ENCODE data around the gene NUDT14.

DNA sequence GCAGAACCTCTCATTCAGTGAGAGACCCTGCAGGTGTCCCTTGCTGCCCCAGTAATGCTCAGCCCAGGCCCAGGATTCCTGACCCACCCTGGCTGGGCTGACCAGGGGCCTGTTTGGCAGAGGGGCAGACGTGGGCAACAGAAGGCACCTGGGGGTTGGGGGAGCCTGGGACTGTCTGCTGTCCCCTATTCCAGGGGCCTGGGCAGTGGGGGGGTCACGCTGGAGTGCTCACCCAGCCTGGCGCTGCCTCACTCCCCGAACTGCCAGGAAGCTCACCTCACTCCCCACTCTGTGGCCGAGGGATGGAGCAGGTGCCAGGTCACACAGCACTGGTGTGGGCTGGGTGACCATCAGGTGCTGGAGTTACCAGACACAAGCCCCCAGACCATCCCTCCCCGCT lies 22.6 kb upstream of the NUDT14 start:
- TF ChIP-seq, protein P1, sequence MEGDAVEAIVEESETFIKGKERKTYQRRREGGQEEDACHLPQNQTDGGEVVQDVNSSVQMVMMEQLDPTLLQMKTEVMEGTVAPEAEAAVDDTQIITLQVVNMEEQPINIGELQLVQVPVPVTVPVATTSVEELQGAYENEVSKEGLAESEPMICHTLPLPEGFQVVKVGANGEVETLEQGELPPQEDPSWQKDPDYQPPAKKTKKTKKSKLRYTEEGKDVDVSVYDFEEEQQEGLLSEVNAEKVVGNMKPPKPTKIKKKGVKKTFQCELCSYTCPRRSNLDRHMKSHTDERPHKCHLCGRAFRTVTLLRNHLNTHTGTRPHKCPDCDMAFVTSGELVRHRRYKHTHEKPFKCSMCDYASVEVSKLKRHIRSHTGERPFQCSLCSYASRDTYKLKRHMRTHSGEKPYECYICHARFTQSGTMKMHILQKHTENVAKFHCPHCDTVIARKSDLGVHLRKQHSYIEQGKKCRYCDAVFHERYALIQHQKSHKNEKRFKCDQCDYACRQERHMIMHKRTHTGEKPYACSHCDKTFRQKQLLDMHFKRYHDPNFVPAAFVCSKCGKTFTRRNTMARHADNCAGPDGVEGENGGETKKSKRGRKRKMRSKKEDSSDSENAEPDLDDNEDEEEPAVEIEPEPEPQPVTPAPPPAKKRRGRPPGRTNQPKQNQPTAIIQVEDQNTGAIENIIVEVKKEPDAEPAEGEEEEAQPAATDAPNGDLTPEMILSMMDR (conservative IDR thresholded peaks at IDR 0.05; ENCODE audit: low read depth, low read length): no peak
- TF ChIP-seq RAD21 (IDR thresholded peaks at IDR 0.05; ENCODE audit: low read length) (no peak), POLR2A (IDR thresholded peaks at IDR 0.05; ENCODE audit: low read depth, low read length) (no peak), MAFK (IDR thresholded peaks at IDR 0.05; ENCODE audit: low read depth, low read length) (no peak), RFX5 (IDR thresholded peaks at IDR 0.05; ENCODE audit: low read depth, low read length) (no peak), CHD1 (IDR thresholded peaks at IDR 0.05; ENCODE audit: low read depth, low read length) (no peak), BHLHE40 (IDR thresholded peaks at IDR 0.05; ENCODE audit: low read depth, low read length) (no peak), MAZ (IDR thresholded peaks at IDR 0.05; ENCODE audit: borderline replicate concordance, low read depth, low read length) (no peak), FOS (IDR thresholded peaks at IDR 0.05; ENCODE audit: low read depth, low read length) (no peak)
- TF ChIP-seq, protein P2, sequence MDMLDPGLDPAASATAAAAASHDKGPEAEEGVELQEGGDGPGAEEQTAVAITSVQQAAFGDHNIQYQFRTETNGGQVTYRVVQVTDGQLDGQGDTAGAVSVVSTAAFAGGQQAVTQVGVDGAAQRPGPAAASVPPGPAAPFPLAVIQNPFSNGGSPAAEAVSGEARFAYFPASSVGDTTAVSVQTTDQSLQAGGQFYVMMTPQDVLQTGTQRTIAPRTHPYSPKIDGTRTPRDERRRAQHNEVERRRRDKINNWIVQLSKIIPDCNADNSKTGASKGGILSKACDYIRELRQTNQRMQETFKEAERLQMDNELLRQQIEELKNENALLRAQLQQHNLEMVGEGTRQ (IDR thresholded peaks at IDR 0.05; ENCODE audit: low read depth, low read length): no peak
